IMR-90 (cell line): Measurements from ENCODE around the gene FLACC1. TPM values are rescaled to one million over a fixed set of nuclear protein-coding genes. Genes with fewer than 3 reads are reported as not detected.

Experiments used
- ATAC-seq: fragments of 200-7000 bp; cut with Tn5 transposase; 2 replicates; pipeline ENCODE4 v1.9.1; 2020; ENCODE audit warnings: low read depth, mild to moderate bottlenecking, moderate library complexity
- BruUV-seq: library from RNA; stranded (reverse); fragments of 400-500 nt; replicated peaks from 2 replicates; lab custom pipeline; 2021; lab: Mats Ljungman, UMichigan
- CTCF ChIA-PET: fragments of 300-600 bp; formaldehyde crosslinking; extraction: SDS; loops from one replicate; lab custom pipeline; 2021; ENCODE audit warnings: antibody characterized with exemption; lab: Yijun Ruan, JAX
- POLR2A ChIA-PET: fragments of 300-600 bp; sonication (Branson Sonifier 250); formaldehyde crosslinking; loops from one replicate; lab custom pipeline; 2022; ENCODE audit warnings: antibody characterized with exemption; ENCODE audit not compliant: unreplicated experiment; lab: Charles Lee
- DNase-seq: peaks from one replicate; pipeline ENCODE4 v3.0.0; 2013
- H2AFZ ChIP-seq: replicated peaks from 2 replicates; pipeline ENCODE3; 2013; ENCODE audit warnings: low read length, mild to moderate bottlenecking; ENCODE audit not compliant: poor library complexity
- H2AK5ac ChIP-seq: 2 replicates; pipeline ENCODE4 v1.6.1; 2013; ENCODE audit warnings: low read depth, low read length, inconsistent platforms
- H2AK9ac ChIP-seq: replicated peaks from 2 replicates; pipeline ENCODE3; 2013; ENCODE audit warnings: mild to moderate bottlenecking, low read depth, low read length, moderate library complexity; ENCODE audit not compliant: poor library complexity
- H2BK120ac ChIP-seq: 2 replicates; pipeline ENCODE4 v1.6.1; 2013; ENCODE audit warnings: low read depth, low read length, inconsistent platforms
- H2BK15ac ChIP-seq: 3 replicates; pipeline ENCODE4 v1.6.1; 2013; ENCODE audit warnings: low read depth, low read length, inconsistent platforms
- H2BK20ac ChIP-seq: 2 replicates; pipeline ENCODE4 v1.6.1; 2013; ENCODE audit warnings: low read depth, mild to moderate bottlenecking, inconsistent platforms, low read length, moderate library complexity
- H2BK5ac ChIP-seq: 2 replicates; pipeline ENCODE4 v1.6.1; 2013; ENCODE audit warnings: mild to moderate bottlenecking, low read depth, low read length, inconsistent platforms; ENCODE audit not compliant: poor library complexity, severe bottlenecking
- H3K14ac ChIP-seq: replicated peaks from 2 replicates; pipeline ENCODE4 v1.6.1; 2013; ENCODE audit warnings: low read depth, low read length, inconsistent platforms
- H3K18ac ChIP-seq: 2 replicates; pipeline ENCODE4 v1.6.1; 2013; ENCODE audit warnings: low read depth, low read length, control low read depth
- H3K23ac ChIP-seq: 2 replicates; pipeline ENCODE4 v1.6.1; 2013; ENCODE audit warnings: low read depth, low read length, inconsistent platforms
- H3K27ac ChIP-seq: 2 replicates; pipeline ENCODE4 v1.5.1; 2013; ENCODE audit warnings: mild to moderate bottlenecking, control low read depth, low read length; ENCODE audit not compliant: insufficient read depth
- H3K27me3 ChIP-seq: 2 replicates; pipeline ENCODE4 v1.6.1; 2013; ENCODE audit warnings: low read length; ENCODE audit not compliant: control insufficient read depth, insufficient read depth
- H3K36me3 ChIP-seq: 2 replicates; pipeline ENCODE4 v1.6.1; 2013; ENCODE audit warnings: low read length, mixed read lengths; ENCODE audit not compliant: control insufficient read depth, insufficient read depth
- H3K4ac ChIP-seq: 2 replicates; pipeline ENCODE4 v1.6.1; 2013; ENCODE audit warnings: low read depth, low read length, inconsistent platforms
- H3K4me1 ChIP-seq: 2 replicates; pipeline ENCODE4 v1.6.1; 2013; ENCODE audit warnings: low read length, mixed read lengths; ENCODE audit not compliant: control insufficient read depth, insufficient read depth
- H3K4me2 ChIP-seq: 2 replicates; pipeline ENCODE4 v1.6.1; 2013; ENCODE audit warnings: low read depth, mild to moderate bottlenecking, control low read depth, low read length, moderate library complexity
- H3K4me3 ChIP-seq: 2 replicates; pipeline ENCODE4 v1.5.1; 2013; ENCODE audit warnings: low read depth, mild to moderate bottlenecking, control low read depth, low read length, moderate library complexity; ENCODE audit not compliant: insufficient read depth
- H3K56ac ChIP-seq: 2 replicates; pipeline ENCODE4 v1.6.1; 2013; ENCODE audit warnings: low read length, inconsistent platforms; ENCODE audit not compliant: insufficient read depth; ENCODE audit errors: extremely low read depth
- H3K79me1 ChIP-seq, 2 experiments: 2 replicates each; pipeline ENCODE4 v1.6.1; 2013; ENCODE audit warnings: low read length in 2 of 2, inconsistent platforms in 1 of 2, low read depth in 1 of 2
- H3K9ac ChIP-seq: 2 replicates; pipeline ENCODE4 v1.6.1; 2013; ENCODE audit warnings: low read depth, low read length, control low read depth
- H3K9me1 ChIP-seq: 2 replicates; pipeline ENCODE4 v1.6.1; 2013; ENCODE audit warnings: low read length, inconsistent platforms; ENCODE audit not compliant: insufficient read depth
- H3K9me3 ChIP-seq: 2 replicates; pipeline ENCODE4 v1.6.1; 2013; ENCODE audit warnings: low read length; ENCODE audit not compliant: control insufficient read depth, insufficient read depth
- H4K20me1 ChIP-seq: 2 replicates; pipeline ENCODE4 v1.6.1; 2013; ENCODE audit warnings: low read length, inconsistent platforms; ENCODE audit not compliant: insufficient read depth
- H4K5ac ChIP-seq: 2 replicates; pipeline ENCODE4 v1.6.1; 2013; ENCODE audit warnings: mild to moderate bottlenecking, low read depth, low read length, control low read depth
- H4K8ac ChIP-seq, 2 experiments: 2 replicates each; pipeline ENCODE4 v1.6.1; 2013; ENCODE audit warnings: low read depth in 2 of 2, low read length in 2 of 2, control low read depth in 1 of 2, inconsistent platforms in 1 of 2
- H4K91ac ChIP-seq: 2 replicates; pipeline ENCODE4 v1.6.1; 2013; ENCODE audit warnings: low read depth, low read length, inconsistent platforms; ENCODE audit not compliant: insufficient read depth
- BHLHE40 ChIP-seq: fragments of 150-350 bp; IDR thresholded peaks from 2 replicates; pipeline ENCODE4 v1.6.1; 2016; ENCODE audit warnings: mild to moderate bottlenecking, low read depth, low read length
- CEBPB ChIP-seq: IDR thresholded peaks from 2 replicates; pipeline ENCODE4 v1.6.1; 2012; ENCODE audit warnings: low read depth, low read length, improper control_type of control experiment
- ELK1 ChIP-seq: fragments of 150-350 bp; IDR thresholded peaks from 2 replicates; pipeline ENCODE4 v1.6.1; 2016; ENCODE audit warnings: low read depth, mild to moderate bottlenecking, low read length, moderate library complexity, borderline replicate concordance
- FOS ChIP-seq: fragments of 150-350 bp; IDR thresholded peaks from 2 replicates; pipeline ENCODE4 v1.6.1; 2016; ENCODE audit warnings: low read depth, low read length
- MAFK ChIP-seq: IDR thresholded peaks from 2 replicates; pipeline ENCODE4 v1.6.1; 2012; ENCODE audit warnings: low read depth, low read length, improper control_type of control experiment
- MXI1 ChIP-seq: IDR thresholded peaks from 2 replicates; pipeline ENCODE4 v1.6.1; 2012; ENCODE audit warnings: low read depth, mild to moderate bottlenecking, low read length, moderate library complexity, borderline replicate concordance
- NFE2L2 ChIP-seq: fragments of 150-350 bp; IDR thresholded peaks from 2 replicates; pipeline ENCODE4 v1.6.1; 2016; ENCODE audit warnings: low read depth, mild to moderate bottlenecking, low read length
- RAD21 ChIP-seq: IDR thresholded peaks from 2 replicates; pipeline ENCODE4 v1.6.1; 2012; ENCODE audit warnings: low read length, improper control_type of control experiment
- RCOR1 ChIP-seq: IDR thresholded peaks from 2 replicates; pipeline ENCODE4 v1.6.1; 2012; ENCODE audit warnings: mild to moderate bottlenecking, low read length, improper control_type of control experiment; ENCODE audit not compliant: insufficient replicate concordance
- SMC3 ChIP-seq: fragments of 150-350 bp; IDR thresholded peaks from 2 replicates; pipeline ENCODE4 v1.6.1; 2016; ENCODE audit warnings: low read depth, mild to moderate bottlenecking, antibody characterized with exemption, low read length, moderate library complexity
- WGBS, 2 experiments: methylation state at CpG; one replicate each; pipeline versions ENCODE4 v1.1.5 to v1.1.7; 2013; ENCODE audit warnings: missing lambda C conversion rate in 2 of 2; ENCODE audit not compliant: insufficient read length in 1 of 2; ENCODE audit errors: extremely low coverage in 2 of 2; 5-methylcytosine and 5-hydroxymethylcytosine counted together
- dilution Hi-C: fragments of 300-500 bp; cut with HindIII; formaldehyde crosslinking; loops from one replicate; pipeline ENCODE4 v1.14.3; 2018; ENCODE audit warnings: low sequenced_read_pairs; ENCODE audit not compliant: unreplicated experiment
- in situ Hi-C: fragments of 300-500 bp; cut with MboI; formaldehyde crosslinking; loops from 3 replicates; pipeline ENCODE4 v1.14.3; 2019; ENCODE audit warnings: low sequenced_read_pairs, inconsistent platforms, mixed read lengths
- intact Hi-C: fragments of 100-400 bp; cut with micrococcal nuclease; formaldehyde crosslinking; loops from 2 replicates; pipeline ENCODE4 v1.10.0; 2022
- polyA plus RNA-seq, 3 experiments: library from polyadenylated mRNA; depleted of rRNA; stranded (reverse); fragments of >200 nt; gene quantifications; 2 replicates each; pipeline ENCODE4 v1.2.3, GENCODE V29; 2012; ENCODE audit warnings: low replicate concordance in 1 of 3
- total RNA-seq: library from RNA; depleted of rRNA; stranded (reverse); fragments of >200 nt; gene quantifications from 2 replicates; pipeline ENCODE4 v1.2.3, GENCODE V29; 2012

The FLACC1 gene
- total and polyA plus RNA-seq, 2 of the 4 experiments (the other 2 are of a cell fraction), result 0.32 to 0.54 TPM

DNA sequence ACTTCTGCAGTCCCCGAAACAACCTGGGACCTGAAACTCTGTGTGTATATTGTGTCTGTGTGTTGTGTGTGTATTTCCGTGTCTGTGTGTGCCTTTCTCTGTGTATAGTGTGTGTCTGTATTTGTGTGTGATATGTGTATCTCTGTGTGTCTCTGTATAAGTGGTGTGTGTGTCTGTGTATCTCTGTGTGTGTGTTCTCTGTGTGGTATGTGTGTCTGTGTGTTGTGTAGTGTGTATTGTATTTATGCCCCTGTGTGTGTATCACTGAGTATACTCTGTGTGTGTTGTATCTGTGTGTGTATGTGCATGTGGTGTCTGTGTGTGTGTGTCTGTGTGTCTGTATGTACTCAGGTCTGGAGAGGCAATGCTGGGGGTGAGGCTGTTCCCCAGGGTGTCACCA, 85.2 kb downstream of the FLACC1 start:
- no peak for TF ChIP-seq NFE2L2
- no peak for TF ChIP-seq RCOR1
- TF ChIP-seq MXI1, result no peak
- TF ChIP-seq CEBPB, result no peak
- TF ChIP-seq FOS, result no peak
- TF ChIP-seq BHLHE40, result no peak
- no peak for TF ChIP-seq ELK1
- no peak for TF ChIP-seq RAD21
- no peak for TF ChIP-seq SMC3
- no peak for TF ChIP-seq MAFK
- Histone ChIP-seq H3K18ac (no peak overlapping the region), H2AK9ac (no peak overlapping the region), H4K91ac (no peak overlapping the region), H3K23ac (no peak overlapping the region), H2BK20ac (no peak overlapping the region), H4K20me1 (no peaks in the 10 kb centered on the region), H3K56ac (no peak overlapping the region), H3K27ac (no peak overlapping the region), H3K27me3 (no peaks in the 10 kb centered on the region), H3K79me1 (peaks cover 0 to 3% of the 10 kb centered on the region in 2 experiments; a peak in 2 of 4 replicates), H3K4ac (no peak overlapping the region), H3K4me1 (no peaks in the 10 kb centered on the region), H4K8ac (no peak overlapping the region), H3K14ac (no peak overlapping the region), H3K4me3 (no peak overlapping the region), H2AK5ac (no peak overlapping the region), H3K9me1 (0 out of 2 replicates have a peak, but pooled peaks cover 4% of the 10 kb centered on the region), H3K4me2 (no peak overlapping the region), H3K9me3 (no peaks in the 10 kb centered on the region), H2AFZ (no peak overlapping the region), H2BK5ac (no peak overlapping the region), H4K5ac (no peak overlapping the region), H2BK15ac (no peak overlapping the region), H3K9ac (no peak overlapping the region), H2BK120ac (no peak overlapping the region), H3K36me3 (peaks cover 28% of the 10 kb centered on the region)
- intact Hi-C loops (no loop called here), dilution Hi-C loops (no loop called here), in situ Hi-C loops (no loop called here)
- ChIA-PET POLR2A (no interaction called here), CTCF (no interaction called here)
- no peak for ATAC-seq
- no TSS peak for BruUV-seq
- WGBS, 2 experiments, result 100% methylated on average over 1 of the region's 2 CpGs; no CpG with 5 or more reads in 1 of the 2 experiments
- DNase-seq, result no peak
